Suprapubic skin (tissue), 4 donors: Measurements from ENCODE around the gene TSKS.

Experiments used
- CTCF ChIP-seq, 2 donors: fragments of 200-600 bp in 1 of 2; fragments of 450-650 bp in 1 of 2; sonication (generic) in 1 of 2; IDR thresholded peaks; one replicate each; pipeline ENCODE4 v1.5.1; 2016 to 2019; ENCODE audit warnings: antibody characterized with exemption in 2 of 2, mild to moderate bottlenecking in 1 of 2, moderate library complexity in 1 of 2
- EP300 ChIP-seq: sonication (generic); formaldehyde crosslinking; IDR thresholded peaks from one replicate; pipeline ENCODE4 v1.6.1; 2017; ENCODE audit warnings: antibody characterized with exemption
- POLR2A ChIP-seq, 2 donors: fragments of 450-650 bp; IDR thresholded peaks; one replicate each; pipeline ENCODE4 v1.6.1; 2017; ENCODE audit warnings: antibody characterized with exemption in 2 of 2, mild to moderate bottlenecking in 2 of 2, moderate library complexity in 2 of 2
- POLR2AphosphoS5 ChIP-seq, 3 donors: sonication (generic); formaldehyde crosslinking; IDR thresholded peaks; one replicate each; pipeline ENCODE4 v1.6.1; 2017; ENCODE audit warnings: antibody characterized with exemption in 3 of 3

- TF ChIP-seq POLR2AphosphoS5 (IDR thresholded peaks at IDR 0.05), result no peak
- TF ChIP-seq CTCF (IDR thresholded peaks at IDR 0.05), result no peak
- TF ChIP-seq EP300, result no peak
- TF ChIP-seq POLR2A (IDR thresholded peaks at IDR 0.05), result no peak
Measured at GRCh38 chr19:49802836-49803528, 39.9 kb upstream of the TSKS start.
